GM19043 (cell line): ENCODE data around the gene TMEM217.

Experiments used
- ATAC-seq: cut with Tn5 transposase; IDR thresholded peaks from one replicate; pipeline ENCODE4 v1.9.1; 2021; ENCODE audit warnings: low read depth; ENCODE audit not compliant: unreplicated experiment

The TMEM217 gene

GRCh38 chr6:37244430-37245310, 13.3 kb downstream of the TMEM217 start:
- no peak for ATAC-seq

GRCh38 chr6:37243816-37244370, 14.1 kb downstream of the TMEM217 start:
- ATAC-seq, result no peak

GRCh38 chr6:37243131-37243815, 14.7 kb downstream of the TMEM217 start:
- no peak for ATAC-seq

GRCh38 chr6:37242429-37243052, 15.4 kb downstream of the TMEM217 start:
- ATAC-seq, result no peak

GRCh38 chr6:37241775-37242428, 16.0 kb downstream of the TMEM217 start:
- ATAC-seq, result no peak

- ATAC-seq, result no peak
Measured at GRCh38 chr6:37241131-37241530, 16.8 kb downstream of the TMEM217 start.

GRCh38 chr6:37239950-37240713, 17.8 kb downstream of the TMEM217 start:
- ATAC-seq, result peak; percentile 63

GRCh38 chr6:37239526-37239925, 18.4 kb downstream of the TMEM217 start:
- no peak for ATAC-seq

- no peak for ATAC-seq
Measured at GRCh38 chr6:37238381-37238780, 19.6 kb downstream of the TMEM217 start.

- no peak for ATAC-seq
Measured at GRCh38 chr6:37237789-37238188, 20.2 kb downstream of the TMEM217 start.

GRCh38 chr6:37236921-37237320, 21.0 kb downstream of the TMEM217 start:
- ATAC-seq, result no peak

GRCh38 chr6:37233541-37233940, 24.4 kb downstream of the TMEM217 start:
- ATAC-seq, result no peak

- ATAC-seq, result no peak
Measured at GRCh38 chr6:37232430-37233017, 25.4 kb downstream of the TMEM217 start.

- no peak for ATAC-seq
Measured at GRCh38 chr6:37230104-37230503, 27.8 kb downstream of the TMEM217 start.

- no peak for ATAC-seq
Measured at GRCh38 chr6:37225350-37226169, 32.4 kb downstream of the TMEM217 start.

GRCh38 chr6:37222992-37223391, 35.0 kb downstream of the TMEM217 start:
- ATAC-seq, result no peak

GRCh38 chr6:37222125-37222967, 35.6 kb downstream of the TMEM217 start:
- peak; percentile 86 for ATAC-seq
